IPS DF 19.7 (cell line): ENCODE data around the gene HIF1A.
A peak's percentile ranks its signal among the peaks of the same experiment; 100 is the strongest.
"Not testable (repeated sequence)": the region's sequence is repeated elsewhere in the genome, so short reads cannot be mapped to it uniquely, and the experiment has no call there.

Source experiments
- DNase-seq: peaks from one replicate; pipeline ENCODE4 v3.0.0-alpha.2; 2013; ENCODE audit warnings: low read depth, low spot score

HIF1A gene

DNA sequence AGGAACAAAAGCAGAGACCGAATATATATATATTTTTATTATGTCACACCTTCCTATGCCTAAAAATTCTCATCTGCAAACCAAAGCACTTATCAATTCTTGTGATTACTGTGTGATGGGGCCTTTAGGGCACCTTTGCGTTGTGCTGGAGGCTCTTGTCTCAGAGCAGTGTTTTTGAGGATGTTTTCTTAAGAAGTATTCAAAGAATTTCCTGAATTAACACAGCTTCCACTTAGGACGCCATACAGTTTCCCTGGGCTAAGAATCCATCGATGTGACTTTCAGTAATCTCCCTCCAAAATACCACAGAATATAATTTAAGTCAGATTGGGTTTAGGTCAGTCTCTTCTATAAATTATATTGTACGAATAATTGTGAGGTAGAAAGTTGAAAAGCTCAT, 22.0 kb upstream of the HIF1A start:
- no peak for DNase-seq

DNA sequence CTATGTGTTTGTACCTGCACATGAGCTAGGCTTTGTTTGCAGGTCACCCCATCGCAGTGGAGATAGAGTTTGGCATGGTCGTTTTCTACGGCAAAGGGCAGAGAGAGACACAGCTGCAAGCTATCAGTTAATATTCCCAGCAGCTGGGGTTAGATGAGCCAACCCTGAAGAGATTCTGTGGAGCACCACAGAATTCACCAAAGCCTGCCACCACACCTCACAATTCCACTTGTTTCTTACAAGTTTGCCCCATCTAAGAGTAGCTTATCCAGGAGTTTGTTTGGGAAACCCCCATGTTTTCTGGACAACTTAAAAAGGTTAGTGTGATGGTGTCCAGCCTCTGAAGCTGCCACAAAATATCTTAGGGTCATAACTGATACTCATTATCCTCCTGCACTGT, 20.0 kb upstream of the HIF1A start:
- no peak for DNase-seq

DNA sequence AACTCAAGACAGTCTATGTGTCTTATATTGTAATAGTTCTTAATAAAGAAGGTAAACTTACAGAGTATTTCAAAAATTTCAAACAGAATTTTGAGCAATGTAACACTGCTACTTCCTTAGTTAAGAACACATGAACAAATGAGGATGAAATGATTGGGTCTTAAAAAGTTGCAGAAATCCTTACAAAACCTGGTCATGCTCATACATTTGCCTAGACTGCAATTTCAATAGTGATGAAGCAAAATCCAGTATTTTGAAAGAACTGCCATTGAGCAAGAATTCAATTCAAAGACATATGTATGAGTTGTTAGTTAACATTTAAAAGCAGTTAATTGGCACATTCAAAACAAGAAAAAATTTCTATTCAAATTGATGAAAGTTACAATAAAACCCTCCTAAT, 17.8 kb upstream of the HIF1A start:
- no peak for DNase-seq

DNA sequence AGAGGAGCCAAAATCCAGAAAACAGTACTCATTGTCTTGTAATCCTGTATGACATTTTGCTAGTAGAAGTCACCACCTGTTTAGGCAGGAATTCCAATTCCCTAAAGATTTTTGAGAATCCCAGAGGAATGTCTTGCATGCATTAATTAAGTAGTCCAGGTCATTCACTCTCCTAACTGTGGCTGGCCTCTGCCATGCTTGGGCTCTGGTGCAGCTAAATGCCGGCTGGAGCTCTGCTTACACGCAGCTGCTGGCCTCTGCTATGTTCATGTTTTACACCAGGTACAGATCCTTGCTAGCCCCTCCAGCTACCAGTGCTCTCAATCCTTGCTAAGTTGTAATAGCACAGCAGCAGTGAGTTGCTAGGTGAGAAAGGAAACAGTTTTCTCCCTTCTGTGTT, 16.3 kb upstream of the HIF1A start:
- DNase-seq: peak; percentile 64

DNA sequence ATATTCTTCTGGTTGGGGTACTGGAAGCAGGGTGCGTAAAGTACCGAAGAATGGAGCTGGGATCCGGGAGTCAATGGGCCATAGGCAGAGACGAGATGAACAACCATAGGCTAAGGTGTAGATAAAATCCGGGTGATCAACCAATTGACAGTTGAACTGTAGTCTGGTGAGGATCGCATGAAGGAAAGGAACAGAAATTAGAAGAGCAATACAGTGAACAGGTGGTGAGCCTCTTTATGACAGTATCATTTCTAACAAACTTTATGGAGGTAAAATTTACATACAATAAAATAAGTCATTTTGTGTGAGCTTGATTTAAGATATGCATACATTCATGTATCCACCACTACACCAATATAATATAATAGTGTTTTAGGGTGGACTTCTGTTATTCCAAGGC, 13.9 kb upstream of the HIF1A start:
- no peak for DNase-seq

DNA sequence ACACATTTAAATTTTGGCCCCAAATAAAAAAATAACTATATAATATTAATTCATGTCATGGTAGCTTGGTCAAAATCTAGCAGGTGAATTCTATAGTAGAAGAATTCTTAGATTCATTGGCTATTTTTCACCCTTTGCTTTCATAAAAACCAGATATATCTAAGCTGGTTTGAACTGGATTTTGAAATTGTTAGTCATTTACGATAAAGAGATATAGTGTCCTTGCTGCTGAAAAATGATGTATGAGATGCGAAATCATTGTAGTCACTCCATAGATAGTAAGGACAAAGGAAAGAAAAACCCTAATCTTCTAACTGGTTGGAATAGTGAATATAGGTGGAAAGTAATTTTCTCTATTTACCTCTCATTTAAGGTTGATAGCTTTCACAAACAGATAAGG, 12.2 kb upstream of the HIF1A start:
- DNase-seq: no peak

DNA sequence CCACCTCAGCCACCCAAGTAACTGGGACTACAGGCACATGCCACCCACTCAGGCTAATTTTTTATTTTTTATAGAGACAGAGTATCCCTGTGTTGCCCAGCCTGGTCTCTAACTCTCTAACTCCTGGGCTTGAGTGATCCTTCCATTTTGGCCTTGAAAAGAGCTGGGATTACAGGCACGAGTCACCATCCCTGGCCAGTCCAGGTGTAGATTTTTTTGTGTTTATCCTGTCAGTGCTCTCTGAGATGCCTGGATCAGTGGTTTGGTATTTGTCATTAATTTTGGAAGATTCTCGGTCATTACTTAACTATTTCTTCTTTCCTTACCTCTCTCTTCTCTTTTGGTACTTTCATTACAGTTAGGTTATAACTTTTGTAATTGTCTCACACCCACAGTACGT, 5.3 kb upstream of the HIF1A start:
- DNase-seq: no peak

DNA sequence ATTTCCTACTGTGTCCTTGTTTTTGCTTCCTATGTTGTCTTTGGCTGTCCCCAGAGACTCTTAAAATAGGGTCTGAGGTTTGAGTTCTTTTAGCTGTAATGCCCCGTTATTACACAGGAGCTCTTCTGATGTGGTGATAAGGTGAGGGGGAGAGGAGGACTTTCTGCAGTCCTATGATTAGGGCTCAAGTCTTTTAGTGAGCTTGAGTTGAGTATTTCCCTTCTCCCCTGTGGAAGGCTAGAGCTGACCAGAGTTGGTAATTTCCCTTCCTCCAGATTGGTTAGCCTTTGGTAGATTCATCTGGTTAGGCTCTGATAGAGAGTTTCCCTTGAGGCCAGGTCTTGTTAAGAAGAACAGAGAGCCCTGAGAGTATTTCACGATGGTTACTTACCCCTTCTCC, 4.3 kb upstream of the HIF1A start:
- no peak for DNase-seq

DNA sequence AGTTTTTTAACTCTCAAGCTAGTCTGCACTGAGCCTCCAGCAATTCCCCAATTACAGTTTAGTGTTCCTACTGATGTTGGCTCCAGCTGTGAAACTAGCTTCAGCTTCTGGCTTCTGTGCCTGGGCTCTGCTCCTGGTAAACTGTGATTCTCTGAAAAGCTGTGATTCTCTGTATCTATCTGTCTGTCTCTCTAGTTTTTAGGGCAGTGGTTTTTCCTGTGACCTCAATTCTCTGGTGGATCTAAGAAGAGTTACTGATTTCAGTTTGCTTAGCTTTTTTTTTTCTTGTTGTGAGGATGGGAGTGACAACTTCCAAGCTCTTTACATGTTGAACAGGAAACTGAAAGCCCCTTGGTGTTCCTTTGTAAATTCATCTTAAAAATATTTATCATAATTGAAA, 3.8 kb upstream of the HIF1A start:
- no peak for DNase-seq

DNA sequence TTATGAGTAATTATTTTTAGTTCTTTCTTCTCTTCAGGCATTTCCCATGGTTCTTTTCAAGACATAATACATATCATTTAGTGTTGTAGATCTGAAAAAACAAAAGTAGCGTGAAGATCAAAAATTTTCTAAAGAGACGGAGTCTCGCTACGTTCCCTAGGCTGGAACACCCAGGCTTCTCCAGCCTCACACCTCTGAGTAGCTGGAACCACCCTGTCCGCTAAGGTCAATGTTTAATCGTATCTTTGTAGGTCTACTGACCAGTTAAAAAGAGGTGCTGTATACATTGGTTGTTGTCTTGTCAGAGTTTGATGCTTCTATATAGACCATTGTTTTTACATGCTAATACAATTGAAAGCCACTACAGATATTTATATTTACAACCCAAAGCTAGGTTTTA, 1.3 kb upstream of the HIF1A start:
- DNase-seq: no peak

DNA sequence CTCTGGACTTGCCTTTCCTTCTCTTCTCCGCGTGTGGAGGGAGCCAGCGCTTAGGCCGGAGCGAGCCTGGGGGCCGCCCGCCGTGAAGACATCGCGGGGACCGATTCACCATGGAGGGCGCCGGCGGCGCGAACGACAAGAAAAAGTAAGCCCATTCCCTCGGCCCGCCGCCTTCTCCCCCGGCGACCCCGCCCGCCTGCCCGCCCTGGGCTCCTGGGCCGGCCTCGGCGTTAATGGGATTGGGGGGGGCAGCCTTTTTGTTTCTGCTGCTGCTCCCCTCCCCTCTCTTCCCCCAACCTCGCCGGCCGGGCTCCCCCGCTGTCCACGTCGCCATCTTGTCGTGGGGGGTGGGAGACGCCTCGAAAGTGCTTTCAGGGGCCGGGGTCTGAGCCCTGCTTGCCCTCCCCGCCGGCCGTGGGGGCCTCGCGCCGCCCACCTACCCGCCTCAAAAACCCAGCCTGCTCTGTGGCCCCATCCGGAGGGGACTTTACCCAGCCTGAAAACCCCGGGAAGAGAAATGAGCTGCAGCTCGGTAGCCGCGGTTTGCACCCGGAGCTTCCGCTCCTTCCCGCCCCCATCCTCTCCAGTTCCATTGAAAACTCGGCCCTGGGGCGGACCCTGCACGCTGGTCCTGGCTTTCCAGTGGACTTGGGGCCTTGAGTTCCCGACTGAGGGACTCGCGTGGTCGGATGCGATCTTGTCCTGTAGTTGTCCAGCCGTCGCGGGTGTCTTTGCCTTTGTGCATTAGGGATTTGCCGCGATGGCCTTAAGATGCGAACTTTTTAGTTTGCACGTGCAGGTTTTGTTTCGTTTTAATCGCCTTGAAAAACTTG, 598 bp downstream of the HIF1A start:
- DNase-seq: no peak

DNA sequence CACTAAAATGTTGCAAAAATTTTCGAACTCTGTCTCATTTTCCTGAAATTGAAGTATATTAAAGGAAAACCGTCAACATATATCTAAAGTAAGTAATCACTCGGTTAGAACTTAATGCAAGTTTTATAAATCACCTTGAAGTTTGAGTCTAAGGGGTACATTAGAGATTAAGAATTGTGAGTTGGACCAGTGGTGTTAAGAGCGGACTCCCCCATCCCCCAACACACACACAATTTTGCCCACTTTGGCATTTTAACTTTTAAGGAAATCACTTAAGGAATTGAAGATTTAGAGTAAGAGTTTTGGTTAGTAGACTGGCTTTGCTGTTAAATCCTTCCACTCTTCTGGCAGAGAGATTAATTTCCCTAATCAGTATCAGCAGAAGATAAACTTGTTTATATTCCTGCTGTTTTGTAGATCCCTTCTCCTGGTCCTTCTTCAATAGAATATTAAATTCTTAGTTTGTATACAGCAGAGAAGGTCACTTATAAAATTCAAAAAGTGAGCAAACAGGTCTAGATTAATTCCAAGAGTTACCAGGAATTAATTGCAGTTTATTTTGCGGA, 1.5 kb downstream of the HIF1A start:
- no peak for DNase-seq

DNA sequence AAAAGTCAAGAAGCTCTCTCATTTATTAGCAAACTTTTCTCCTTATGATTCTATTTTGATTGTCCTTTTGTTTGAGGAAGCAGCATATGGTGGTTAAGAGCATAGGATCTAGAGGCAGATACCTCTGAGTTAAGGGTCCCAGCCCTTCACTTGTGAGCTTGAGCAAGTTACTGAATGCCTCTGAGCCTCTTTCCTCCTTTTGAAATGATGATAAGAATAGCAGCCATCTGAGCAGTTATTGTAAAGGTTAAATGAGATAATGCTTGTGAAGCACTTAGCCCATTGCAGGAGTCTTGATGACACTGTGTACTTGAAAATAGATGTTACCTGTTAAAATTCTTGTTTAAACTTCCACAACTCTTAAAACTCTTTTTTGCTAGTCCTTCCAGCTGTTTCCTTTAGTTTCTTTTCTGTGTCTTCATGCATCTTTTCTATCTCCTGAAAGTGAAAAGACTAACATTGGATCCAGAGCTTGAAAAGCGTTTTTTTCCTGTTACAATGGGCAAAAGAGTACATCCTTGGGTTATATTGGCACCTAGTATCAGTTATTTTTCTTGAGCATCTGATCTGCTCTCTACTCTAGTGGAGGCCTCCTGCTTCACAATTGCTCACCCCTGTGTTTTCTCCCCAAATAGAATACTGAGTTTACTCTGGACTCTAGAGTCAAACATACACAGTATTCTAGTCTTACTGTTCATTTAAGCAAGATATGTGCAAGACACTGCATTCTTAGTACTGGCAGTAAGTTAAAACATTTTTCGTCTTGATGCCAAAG, 3.1 kb downstream of the HIF1A start:
- DNase-seq: no peak

DNA sequence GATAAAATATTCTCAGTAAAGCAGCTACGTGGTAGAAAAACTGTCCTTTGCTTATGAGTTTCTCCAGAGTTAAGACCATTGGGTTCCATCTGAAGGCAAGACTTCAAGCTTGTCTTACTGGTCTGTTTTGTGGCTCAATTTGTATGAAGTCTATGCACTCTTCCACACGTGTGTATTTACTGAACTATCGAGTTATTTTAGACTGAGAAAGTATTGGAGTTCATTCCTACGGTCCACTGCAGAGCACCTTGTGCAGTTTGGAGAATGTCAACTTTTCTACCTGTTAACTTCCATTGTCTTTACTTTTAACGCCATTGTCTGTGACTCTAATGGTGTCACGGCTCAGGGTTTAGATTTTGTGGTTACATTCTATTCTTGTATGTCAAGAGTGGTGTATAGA, 3.7 kb downstream of the HIF1A start:
- no peak for DNase-seq

DNA sequence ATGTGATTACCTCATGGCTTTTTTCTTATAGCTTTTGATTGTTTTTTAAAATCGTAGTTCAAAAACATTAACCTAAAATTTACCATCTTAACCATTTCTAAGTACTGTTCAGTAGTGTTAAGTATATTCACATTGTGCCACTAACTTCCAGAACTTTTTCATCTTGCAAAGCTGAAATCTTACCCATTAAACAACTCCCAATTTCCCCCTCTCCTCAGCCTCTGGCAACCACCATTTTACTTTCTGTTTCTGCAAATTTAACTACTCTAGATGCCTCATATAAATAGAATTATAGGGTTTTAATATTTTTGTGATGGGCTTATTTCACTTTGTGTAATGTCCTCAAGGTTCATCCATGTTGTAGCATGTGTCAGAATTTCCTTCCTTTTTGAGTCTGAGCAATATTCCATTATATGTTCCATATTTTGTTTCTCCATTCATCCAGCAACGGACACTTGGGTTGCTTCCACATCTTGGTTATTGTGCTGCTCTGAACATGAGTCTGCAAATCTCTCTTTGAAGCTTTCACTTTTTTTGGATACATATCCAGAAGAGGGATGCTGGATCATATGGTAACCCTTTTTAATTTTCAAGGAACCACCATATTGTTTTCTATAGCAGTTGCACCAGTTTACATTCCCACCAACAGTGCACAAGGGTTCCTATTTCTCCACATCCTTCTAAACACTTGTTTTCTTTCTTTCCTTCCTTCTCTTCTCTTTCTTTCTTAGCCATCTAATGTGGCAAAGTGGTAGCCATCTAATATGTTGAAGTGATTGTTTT, 5.0 kb downstream of the HIF1A start:
- DNase-seq: no peak

DNA sequence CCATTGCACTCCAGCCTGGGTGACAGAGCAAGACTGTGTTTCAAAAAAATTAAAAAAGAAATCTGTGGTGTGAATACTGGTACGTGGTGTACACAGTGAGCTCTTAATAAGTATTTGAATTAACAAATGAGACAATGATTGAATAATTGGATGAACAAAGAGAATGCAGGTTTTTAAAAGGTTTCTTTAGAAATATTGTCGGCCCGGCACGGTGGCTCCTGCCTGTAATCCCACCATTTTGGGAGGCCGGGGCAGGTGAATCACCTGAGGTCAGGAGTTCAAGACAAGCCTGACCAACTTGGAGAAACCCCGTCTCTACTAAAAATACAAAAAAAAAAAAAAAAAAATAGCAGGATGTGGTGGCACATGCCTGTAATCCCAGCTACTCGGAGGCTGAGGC, 6.6 kb downstream of the HIF1A start:
- no peak for DNase-seq

DNA sequence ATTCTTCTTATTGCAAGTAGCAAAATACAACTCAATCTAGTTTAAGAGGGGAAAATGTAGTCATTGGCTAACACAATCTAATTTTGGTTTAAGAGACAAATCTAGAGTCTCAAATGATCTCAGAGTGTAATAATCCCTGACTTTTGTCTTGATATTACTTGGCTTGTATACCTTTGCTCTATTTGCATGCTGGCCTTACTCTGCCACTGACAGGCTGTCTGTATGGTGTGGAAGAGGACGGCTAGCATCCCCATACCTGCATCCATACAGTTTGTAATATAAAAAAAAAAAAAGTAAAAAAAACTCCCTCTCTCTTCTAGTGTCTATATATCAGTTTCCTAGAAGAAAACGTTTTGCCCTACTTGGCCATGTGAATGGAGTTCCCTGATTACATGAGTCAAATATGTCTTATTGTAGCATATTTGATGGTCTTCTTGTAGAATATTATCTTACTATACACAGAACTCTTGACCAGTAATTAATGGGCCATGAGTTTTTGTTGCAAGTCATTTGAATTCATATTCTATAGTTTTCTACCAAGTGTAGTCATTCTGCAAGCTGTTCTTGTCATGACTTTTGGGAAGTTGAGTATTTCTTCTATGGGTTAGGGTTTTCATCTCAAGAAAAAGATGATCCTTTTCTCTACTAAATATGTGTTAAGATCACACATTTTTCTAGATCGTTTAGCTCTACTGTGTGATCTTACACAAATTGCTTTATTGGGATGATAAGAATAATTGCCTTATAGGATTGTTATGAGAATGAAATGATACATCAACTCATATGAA, 8.2 kb downstream of the HIF1A start:
- no peak for DNase-seq

DNA sequence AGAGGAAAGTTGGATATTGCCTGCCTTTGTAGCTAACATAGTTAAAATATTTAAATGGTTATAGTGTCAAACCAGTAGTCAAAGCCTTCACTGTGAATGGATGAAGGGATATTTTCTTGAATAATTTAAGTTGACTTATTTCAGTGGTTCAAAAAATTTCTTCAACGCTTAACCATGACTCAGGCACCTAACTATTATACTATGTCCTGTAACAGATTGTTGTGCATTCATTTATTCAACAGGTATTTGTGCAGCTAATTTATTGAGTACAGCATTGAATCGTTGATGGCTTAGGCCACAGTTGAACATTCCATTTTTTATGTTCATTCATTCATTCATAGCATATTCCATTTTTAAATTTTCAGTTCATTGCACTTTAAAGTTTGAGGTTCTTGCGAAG, 9.2 kb downstream of the HIF1A start:
- DNase-seq: no peak

DNA sequence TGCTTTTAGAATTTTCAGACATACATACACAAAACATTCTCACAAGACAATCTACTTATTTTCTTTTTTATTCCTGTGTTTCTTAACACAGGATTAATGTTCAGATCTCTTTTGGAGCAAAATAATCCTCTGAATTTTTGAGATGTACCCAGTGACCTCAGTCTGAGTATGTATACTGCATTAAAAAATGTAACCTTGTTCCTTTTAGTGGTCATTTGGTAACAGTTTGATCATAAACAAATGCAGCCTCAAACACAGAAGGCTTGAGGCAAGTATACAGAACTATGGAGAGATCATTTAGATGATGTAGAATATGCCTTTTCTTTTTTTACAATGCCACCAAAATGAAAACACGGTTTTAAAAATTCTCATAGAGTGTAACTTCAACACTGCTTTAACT, 9.7 kb downstream of the HIF1A start:
- DNase-seq: no peak

DNA sequence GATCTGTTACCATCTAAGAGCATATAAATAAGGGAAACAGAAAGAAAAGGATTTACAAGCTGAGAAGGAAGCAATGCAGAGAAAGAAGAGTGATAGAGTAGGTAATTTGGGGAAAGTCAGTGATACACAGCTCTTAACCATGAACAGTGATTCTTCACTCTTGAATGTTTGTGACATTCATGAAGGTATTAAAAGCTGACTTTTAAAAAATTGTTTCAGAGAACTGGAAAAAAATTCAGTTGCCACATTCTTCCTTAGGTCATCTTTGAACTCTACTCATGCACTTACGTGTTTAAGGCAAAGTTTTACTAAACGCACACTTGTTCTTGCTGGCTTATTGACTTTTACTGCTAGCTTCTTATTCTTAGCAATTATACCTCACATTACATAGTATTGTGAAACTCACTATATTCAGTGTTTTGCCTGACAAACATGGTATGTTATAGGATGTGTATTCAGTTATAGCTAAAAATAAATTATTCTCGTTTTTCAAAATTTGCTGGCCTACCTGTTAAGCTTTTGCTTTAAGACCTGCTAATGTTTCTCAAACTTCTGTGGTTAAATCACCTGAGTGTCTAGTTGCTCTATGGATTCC, 10.9 kb downstream of the HIF1A start:
- no peak for DNase-seq

DNA sequence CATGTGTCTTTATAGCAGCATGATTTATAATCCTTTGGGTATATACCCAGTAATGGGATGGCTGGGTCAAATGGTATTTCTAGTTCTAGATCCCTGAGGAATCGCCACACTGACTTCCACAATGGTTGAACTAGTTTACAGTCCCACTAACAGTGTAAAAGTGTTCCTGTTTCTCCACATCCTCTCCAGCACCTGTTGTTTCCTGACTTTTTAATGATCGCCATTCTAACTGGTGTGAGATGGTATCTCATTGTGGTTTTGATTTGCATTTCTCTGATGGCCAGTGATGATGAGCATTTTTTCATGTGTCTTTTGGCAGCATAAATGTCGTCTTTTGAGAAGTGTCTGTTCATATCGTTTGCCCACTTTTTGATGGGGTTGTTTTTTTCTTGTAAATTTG, 12.5 kb downstream of the HIF1A start:
- not testable (repeated sequence) for DNase-seq
